GM23338 (cell line): ENCODE data around the gene KCNB1. TPM values are rescaled to one million over a fixed set of nuclear protein-coding genes. Genes with fewer than 3 reads are reported as not detected.

ENCODE experiments used
- ATAC-seq: fragments of 200-7000 bp; cut with Tn5 transposase; 3 replicates; pipeline ENCODE4 v1.9.1; 2020
- DNase-seq: peaks from one replicate; pipeline ENCODE4 v3.0.0-alpha.2; 2015; ENCODE audit warnings: low spot score
- H2AFZ ChIP-seq: fragments of 200-600 bp; sonication (generic); 2 replicates; pipeline ENCODE4 v1.8.0; 2016; ENCODE audit warnings: antibody characterized with exemption, mild to moderate bottlenecking, moderate library complexity
- H3F3A ChIP-seq: fragments of 200-600 bp; sonication (generic); replicated peaks from 2 replicates; pipeline ENCODE4 v1.8.0; 2017; ENCODE audit warnings: antibody characterized with exemption, mixed run types, low read depth
- H3K27ac ChIP-seq: fragments of 200-600 bp; sonication (generic); 2 replicates; pipeline ENCODE4 v1.6.1; 2016; ENCODE audit warnings: low read depth
- H3K27me3 ChIP-seq: fragments of 200-600 bp; sonication (generic); 2 replicates; pipeline ENCODE4 v1.8.0; 2016; ENCODE audit warnings: mild to moderate bottlenecking, mixed run types, moderate library complexity; ENCODE audit not compliant: insufficient read depth
- H3K36me3 ChIP-seq: fragments of 200-600 bp; sonication (generic); 2 replicates; pipeline ENCODE4 v1.8.0; 2016; ENCODE audit warnings: mild to moderate bottlenecking; ENCODE audit not compliant: insufficient read depth
- H3K4me1 ChIP-seq: fragments of 200-600 bp; sonication (generic); 2 replicates; pipeline ENCODE4 v1.8.0; 2016; ENCODE audit warnings: mild to moderate bottlenecking, moderate library complexity; ENCODE audit not compliant: insufficient read depth
- H3K4me2 ChIP-seq: fragments of 200-600 bp; sonication (generic); 2 replicates; pipeline ENCODE4 v1.7.1; 2017; ENCODE audit warnings: mixed run types
- H3K4me3 ChIP-seq: fragments of 200-600 bp; sonication (generic); 2 replicates; pipeline ENCODE4 v1.6.1; 2016; ENCODE audit warnings: mixed run types
- H3K79me2 ChIP-seq: fragments of 200-600 bp; sonication (generic); replicated peaks from 2 replicates; pipeline ENCODE4 v1.8.0; 2017; ENCODE audit warnings: mild to moderate bottlenecking; ENCODE audit not compliant: insufficient read depth
- H3K9me2 ChIP-seq: fragments of 200-600 bp; sonication (generic); 2 replicates; pipeline ENCODE4 v1.8.0; 2017; ENCODE audit not compliant: insufficient read depth
- H4K20me1 ChIP-seq: fragments of 200-600 bp; sonication (generic); replicated peaks from 2 replicates; pipeline ENCODE4 v1.8.0; 2017; ENCODE audit warnings: mild to moderate bottlenecking; ENCODE audit not compliant: insufficient read depth
- H3K27ac Mint-ChIP-seq: 2 replicates; pipeline ENCODE4 v1.8.0; 2020; ENCODE audit warnings: inconsistent platforms, mild to moderate bottlenecking, moderate library complexity, mixed read lengths
- H3K27me3 Mint-ChIP-seq: 3 replicates; pipeline ENCODE4 v1.8.0; 2022; ENCODE audit warnings: low read depth, mild to moderate bottlenecking, moderate library complexity, mixed read lengths, inconsistent platforms; ENCODE audit not compliant: insufficient read depth, poor library complexity
- H3K36me3 Mint-ChIP-seq: 3 replicates; pipeline ENCODE4 v1.8.0; 2021; ENCODE audit warnings: low read depth, mild to moderate bottlenecking, inconsistent platforms, moderate library complexity, mixed read lengths
- H3K4me1 Mint-ChIP-seq: 3 replicates; pipeline ENCODE4 v1.8.0; 2020; ENCODE audit warnings: mild to moderate bottlenecking, inconsistent platforms, mixed read lengths
- H3K4me3 Mint-ChIP-seq: 3 replicates; pipeline ENCODE4 v1.8.0; 2021; ENCODE audit warnings: moderate library complexity, mild to moderate bottlenecking, inconsistent platforms, mixed read lengths
- H3K9me3 Mint-ChIP-seq: 3 replicates; pipeline ENCODE4 v1.8.0; 2020; ENCODE audit warnings: moderate library complexity, mild to moderate bottlenecking, inconsistent platforms, mixed read lengths
- CREB1 ChIP-seq: fragments of 250-450 bp; sonication (Bioruptor Pico); IDR thresholded peaks from 2 replicates; pipeline ENCODE4 v1.5.0; 2020; ENCODE audit warnings: low read depth, mild to moderate bottlenecking, moderate library complexity
- ETS1 ChIP-seq: IDR thresholded peaks from 2 replicates; pipeline ENCODE4 v1.6.1; 2016; ENCODE audit warnings: antibody characterized with exemption
- EZH2 ChIP-seq: fragments of 200-600 bp; sonication (generic); IDR thresholded peaks from one replicate; pipeline ENCODE4 v1.8.0; 2017; ENCODE audit warnings: antibody characterized with exemption, mild to moderate bottlenecking, low read depth; ENCODE audit not compliant: unreplicated experiment
- EZH2phosphoT487 ChIP-seq: fragments of 200-600 bp; sonication (generic); IDR thresholded peaks from one replicate; pipeline ENCODE4 v1.8.1; 2018; ENCODE audit warnings: antibody characterized with exemption; ENCODE audit not compliant: unreplicated experiment
- JUNB ChIP-seq: IDR thresholded peaks from one replicate; pipeline ENCODE4 v1.6.1; 2016; ENCODE audit warnings: antibody characterized with exemption; ENCODE audit not compliant: unreplicated experiment
- POLR2AphosphoS5 ChIP-seq: IDR thresholded peaks from 2 replicates; pipeline ENCODE4 v1.6.1; 2016; ENCODE audit warnings: antibody characterized with exemption, low read depth
- STAT1 ChIP-seq: IDR thresholded peaks from one replicate; pipeline ENCODE4 v1.6.1; 2016; ENCODE audit warnings: antibody characterized with exemption; ENCODE audit not compliant: unreplicated experiment
- ZNF114 ChIP-seq: fragments of 250-450 bp; sonication (Bioruptor Pico); IDR thresholded peaks from 2 replicates; pipeline ENCODE4 v1.5.0; 2020; ENCODE audit warnings: mild to moderate bottlenecking, moderate library complexity
- ZNF462 ChIP-seq: fragments of 250-450 bp; sonication (Bioruptor Pico); IDR thresholded peaks from 2 replicates; pipeline ENCODE4 v1.5.0; 2020; ENCODE audit warnings: mild to moderate bottlenecking, moderate library complexity
- polyA plus RNA-seq: library from polyadenylated mRNA; unstranded; fragments of >200 nt; fragmentation: Nextera tagmentation; extraction: Ambion mirVana; gene quantifications from 2 replicates; pipeline ENCODE4 v1.2.1, GENCODE V29; 2016
- total RNA-seq: library from RNA; depleted of rRNA; stranded (reverse); fragments of >200 nt; shearing (Covaris generic); gene quantifications from 2 replicates; pipeline ENCODE4 v1.2.3, GENCODE V29; 2014

KCNB1 gene
- total and polyA plus RNA-seq, 2 experiments from 2014 or later: 0.28 to 0.29 TPM

GRCh38 chr20:49348563-49348962, 133.9 kb downstream of the KCNB1 start (continued):
- TF ChIP-seq ZNF462 (no peak), EZH2phosphoT487 (no peak), ZNF114 (CRISPR knock-in tag) (no peak), CREB1 (no peak), STAT1 (no peak), POLR2AphosphoS5 (no peak)

GRCh38 chr20:49347156-49347555, 135.3 kb downstream of the KCNB1 start:
- no peak for ATAC-seq
- H3K36me3 Mint-ChIP-seq: no peaks in the 10 kb centered on the region
- Histone ChIP-seq H3K4me2 (no peak overlapping the region), H3K4me1 (no peaks in the 10 kb centered on the region), H3K36me3 (no peaks in the 10 kb centered on the region), H2AFZ (no peak overlapping the region; the same call in 1 of the 2 replicates), H3K9me2 (no peaks in the 10 kb centered on the region), H3K79me2 (no peaks in the 10 kb centered on the region), H3K27ac (no peak overlapping the region), H4K20me1 (no peaks in the 10 kb centered on the region; the same call in 1 of the 2 replicates), H3K27me3 (no peaks in the 10 kb centered on the region), H3K4me3 (no peak overlapping the region), H3F3A (0 out of 2 replicates have a peak, but pooled peaks cover 3% of the 10 kb centered on the region)
- H3K27me3 Mint-ChIP-seq: peaks cover 14% of the 10 kb centered on the region
- TF ChIP-seq JUNB: no peak
- no peak for TF ChIP-seq STAT1
- TF ChIP-seq ETS1: no peak
- TF ChIP-seq EZH2: no peak
- H3K4me1 Mint-ChIP-seq: peaks cover 6% of the 10 kb centered on the region; the same call in 1 of the 3 replicates
- H3K9me3 Mint-ChIP-seq: no peaks in the 10 kb centered on the region
- no peak overlapping the region for H3K4me3 Mint-ChIP-seq
- H3K27ac Mint-ChIP-seq: no peak overlapping the region
- DNase-seq: no peak
